Left lung (tissue), 10 donors: Measurements from ENCODE around the gene MTA1. TPM values are rescaled to one million over a fixed set of nuclear protein-coding genes. Genes with fewer than 3 reads are reported as not detected.

Experiments used
- ATAC-seq: fragments of 200-7000 bp; cut with Tn5 transposase; one replicate; pipeline ENCODE4 v1.9.1; 2020; ENCODE audit warnings: moderate library complexity
- DNase-seq, 4 donors: peaks; one replicate each; pipeline ENCODE4 v3.0.0-alpha.2; 2013 to 2020
- H3K27ac ChIP-seq, 2 donors: fragments of 200-600 bp; sonication (generic) in 1 of 2; one replicate each; pipeline versions ENCODE4 v1.5.0 to v1.8.0; 2020 to 2021
- H3K27me3 ChIP-seq, 2 donors: fragments of 200-600 bp; sonication (generic) in 1 of 2; one replicate each; pipeline versions ENCODE4 v1.5.0 to v1.8.0; 2020 to 2021
- H3K36me3 ChIP-seq, 2 donors: fragments of 200-600 bp; sonication (generic) in 1 of 2; one replicate each; pipeline versions ENCODE4 v1.5.0 to v1.8.0; 2020 to 2021
- H3K4me1 ChIP-seq, 2 donors: fragments of 200-600 bp; one replicate each; pipeline ENCODE4 v1.8.0; 2021
- H3K4me3 ChIP-seq, 2 donors: fragments of 200-600 bp; sonication (generic) in 1 of 2; one replicate each; pipeline versions ENCODE4 v1.5.0 to v1.8.0; 2020 to 2021; ENCODE audit warnings: mild to moderate bottlenecking in 1 of 2
- H3K9me3 ChIP-seq, 2 donors: fragments of 200-600 bp; sonication (generic) in 1 of 2; one replicate each; pipeline versions ENCODE4 v1.5.0 to v1.8.0; 2020 to 2021
- intact Hi-C, 2 donors: fragments of 100-400 bp; cut with DNase I; formaldehyde crosslinking; loops; one replicate each; pipeline versions ENCODE4 v1.11.2 to v1.14.2; 2022
- polyA plus RNA-seq, 6 donors: library from polyadenylated mRNA; unstranded; fragments of 120-200 nt; gene quantifications; one replicate each; pipeline ENCODE4 v1.2.1, GENCODE V29; 2013; ENCODE audit not compliant: insufficient read length in 6 of 6
- total RNA-seq, 2 donors: library from RNA; stranded (reverse); fragmentation: NEBNext Ultra II Directional; extraction: Animal tissue kit (Norgen Biotek cat#: 25700); gene quantifications; one replicate each; pipeline ENCODE4 v1.2.1, GENCODE V29; 2021
- TF ChIP-seq, protein P1 (sequence below), 2 donors: fragments of 200-600 bp; sonication (generic) in 1 of 2; IDR thresholded peaks; one replicate each; pipeline versions ENCODE4 v1.5.0 to v1.8.0; 2021; ENCODE audit warnings: antibody characterized with exemption in 2 of 2
- donor health status: DM: no; HTN: yes; CAD: no.
- donor health status: DM: no; HTN: no; CAD: no.

The MTA1 gene
- total and polyA plus RNA-seq, 8 donors: 60.6 to 165 (median 118) TPM

DNA sequence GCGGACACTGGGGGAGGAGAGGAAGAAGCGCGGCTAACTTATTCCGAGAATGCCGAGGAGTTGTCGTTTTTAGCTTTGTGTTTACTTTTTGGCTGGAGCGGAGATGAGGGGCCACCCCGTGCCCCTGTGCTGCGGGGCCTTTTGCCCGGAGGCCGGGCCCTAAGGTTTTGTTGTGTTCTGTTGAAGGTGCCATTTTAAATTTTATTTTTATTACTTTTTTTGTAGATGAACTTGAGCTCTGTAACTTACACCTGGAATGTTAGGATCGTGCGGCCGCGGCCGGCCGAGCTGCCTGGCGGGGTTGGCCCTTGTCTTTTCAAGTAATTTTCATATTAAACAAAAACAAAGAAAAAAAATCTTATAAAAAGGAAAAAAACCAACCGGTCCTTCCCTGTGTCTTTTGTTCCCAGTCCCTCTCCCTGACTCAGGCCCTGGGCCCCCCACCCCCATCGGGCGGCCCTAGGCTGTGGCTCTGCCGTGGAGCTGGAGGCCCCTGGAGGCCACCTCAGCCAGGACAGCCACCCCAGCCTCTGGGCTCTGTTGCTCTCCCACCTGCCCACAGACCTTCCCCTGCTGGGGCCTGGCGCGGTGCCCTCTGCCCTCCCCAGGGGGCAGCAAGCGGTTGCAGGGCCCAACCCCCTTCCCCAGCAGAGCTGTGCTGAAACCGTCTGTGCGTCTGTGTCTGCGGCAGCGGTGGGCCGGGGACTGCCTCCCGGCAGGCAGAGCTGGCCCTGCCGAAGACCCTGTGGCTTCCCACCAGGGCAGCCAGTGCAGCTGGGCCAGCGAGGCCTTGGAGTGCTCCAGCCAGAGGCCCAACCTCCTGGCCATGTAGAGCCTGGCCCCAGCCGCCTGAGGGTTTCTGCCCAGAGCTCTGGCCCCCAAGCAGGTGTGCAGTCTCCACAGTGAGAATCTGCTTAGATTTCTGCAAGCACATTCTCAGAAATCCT lies 51.0 kb downstream of the MTA1 start:
- no peak for DNase-seq
- peaks cover 0 to 52% of the 10 kb centered on the region in 2 donors for H3K36me3 ChIP-seq
- H3K4me3 ChIP-seq: no peak overlapping the region
- H3K9me3 ChIP-seq: no peaks in the 10 kb centered on the region
- intact Hi-C loops: no loop called here
- TF ChIP-seq, protein P1, sequence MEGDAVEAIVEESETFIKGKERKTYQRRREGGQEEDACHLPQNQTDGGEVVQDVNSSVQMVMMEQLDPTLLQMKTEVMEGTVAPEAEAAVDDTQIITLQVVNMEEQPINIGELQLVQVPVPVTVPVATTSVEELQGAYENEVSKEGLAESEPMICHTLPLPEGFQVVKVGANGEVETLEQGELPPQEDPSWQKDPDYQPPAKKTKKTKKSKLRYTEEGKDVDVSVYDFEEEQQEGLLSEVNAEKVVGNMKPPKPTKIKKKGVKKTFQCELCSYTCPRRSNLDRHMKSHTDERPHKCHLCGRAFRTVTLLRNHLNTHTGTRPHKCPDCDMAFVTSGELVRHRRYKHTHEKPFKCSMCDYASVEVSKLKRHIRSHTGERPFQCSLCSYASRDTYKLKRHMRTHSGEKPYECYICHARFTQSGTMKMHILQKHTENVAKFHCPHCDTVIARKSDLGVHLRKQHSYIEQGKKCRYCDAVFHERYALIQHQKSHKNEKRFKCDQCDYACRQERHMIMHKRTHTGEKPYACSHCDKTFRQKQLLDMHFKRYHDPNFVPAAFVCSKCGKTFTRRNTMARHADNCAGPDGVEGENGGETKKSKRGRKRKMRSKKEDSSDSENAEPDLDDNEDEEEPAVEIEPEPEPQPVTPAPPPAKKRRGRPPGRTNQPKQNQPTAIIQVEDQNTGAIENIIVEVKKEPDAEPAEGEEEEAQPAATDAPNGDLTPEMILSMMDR (IDR thresholded peaks at IDR 0.05): no peak
- H3K4me1 ChIP-seq: peaks cover 31 to 54% of the 10 kb centered on the region in 2 donors
- H3K27me3 ChIP-seq: peaks cover 0 to 31% of the 10 kb centered on the region in 2 donors
- no peak for ATAC-seq
- H3K27ac ChIP-seq: peak overlapping the region in 1 of 2 donors; percentile 28

DNA sequence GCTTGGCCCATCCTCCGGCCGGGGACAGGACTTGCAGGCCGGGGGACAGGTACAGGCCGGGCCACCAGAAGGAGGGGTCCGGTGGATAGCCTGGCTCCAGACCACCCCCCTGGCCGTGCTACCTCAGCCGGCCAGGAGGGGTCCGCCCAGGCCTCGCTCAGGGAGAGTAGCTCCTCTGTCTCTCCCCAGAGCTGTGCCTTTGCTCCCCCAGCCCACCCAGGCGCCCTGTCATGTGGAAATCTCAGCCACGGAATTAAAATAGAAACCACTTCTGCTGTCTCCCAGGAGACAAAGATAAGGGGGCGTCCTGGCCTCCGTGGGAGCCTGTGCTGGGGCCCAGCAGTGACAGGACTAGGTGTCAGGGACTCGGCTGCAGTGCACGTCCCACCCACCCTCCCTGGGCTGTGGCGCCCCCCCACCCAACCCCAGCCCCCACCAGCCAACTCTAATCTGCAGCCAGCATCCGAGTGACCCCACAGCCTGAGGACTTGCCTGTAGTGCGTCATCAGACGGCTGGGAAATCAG lies 51.7 kb downstream of the MTA1 start:
- Histone ChIP-seq H3K4me1 (peaks cover 32 to 54% of the 10 kb centered on the region in 2 donors), H3K4me3 (no peak overlapping the region), H3K27ac (peak overlapping the region in 1 of 2 donors; percentile 92), H3K36me3 (peaks cover 0 to 45% of the 10 kb centered on the region in 2 donors), H3K27me3 (peaks cover 0 to 38% of the 10 kb centered on the region in 2 donors), H3K9me3 (no peaks in the 10 kb centered on the region)
- TF ChIP-seq, protein P1 (IDR thresholded peaks at IDR 0.05): no peak
- ATAC-seq (no peak), DNase-seq (peak in 1 of 4 donors; percentile 88)
- intact Hi-C loops: no loop called here

DNA sequence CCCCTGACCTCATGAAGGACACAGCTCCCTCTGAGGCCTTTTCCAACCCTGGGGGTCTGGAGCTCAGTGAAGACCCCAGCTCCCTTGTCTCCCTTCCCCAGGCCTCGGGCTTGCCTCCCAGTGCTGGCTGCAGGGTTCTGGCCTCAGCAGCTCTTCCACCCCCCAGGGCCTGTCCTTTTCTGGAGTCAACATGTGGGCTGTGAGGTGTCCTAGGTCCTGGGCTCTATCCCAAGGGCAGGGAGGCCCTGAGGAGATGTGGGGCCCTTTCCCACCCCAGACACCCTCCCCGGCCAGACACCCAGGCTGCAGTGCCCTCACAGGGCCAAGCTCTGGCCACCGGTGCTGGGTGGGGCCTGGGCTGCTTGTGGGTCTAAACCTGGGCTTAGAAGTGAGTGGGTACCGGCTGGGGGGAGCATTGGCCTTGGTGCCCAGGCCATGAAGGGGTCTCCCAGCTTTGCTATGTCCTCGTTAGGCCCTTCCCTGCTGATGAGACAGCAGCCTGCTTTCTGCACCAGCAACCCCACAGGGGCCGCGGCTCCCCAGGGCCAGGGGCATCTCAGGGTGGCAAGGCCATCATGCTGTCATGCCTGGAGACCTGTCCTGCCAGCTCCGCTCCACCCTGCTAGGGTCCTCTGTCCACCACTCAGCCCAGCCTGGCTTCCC lies 52.3 kb downstream of the MTA1 start:
- Histone ChIP-seq H3K27ac (peak overlapping the region; percentile 84 to 92), H3K27me3 (peaks cover 0 to 44% of the 10 kb centered on the region in 2 donors), H3K4me3 (no peak overlapping the region), H3K4me1 (peaks cover 37 to 58% of the 10 kb centered on the region in 2 donors), H3K36me3 (peaks cover 0 to 39% of the 10 kb centered on the region in 2 donors), H3K9me3 (no peaks in the 10 kb centered on the region)
- intact Hi-C loops: no loop called here
- TF ChIP-seq, protein P1 (IDR thresholded peaks at IDR 0.05): no peak
- ATAC-seq: no peak
- DNase-seq: no peak

DNA sequence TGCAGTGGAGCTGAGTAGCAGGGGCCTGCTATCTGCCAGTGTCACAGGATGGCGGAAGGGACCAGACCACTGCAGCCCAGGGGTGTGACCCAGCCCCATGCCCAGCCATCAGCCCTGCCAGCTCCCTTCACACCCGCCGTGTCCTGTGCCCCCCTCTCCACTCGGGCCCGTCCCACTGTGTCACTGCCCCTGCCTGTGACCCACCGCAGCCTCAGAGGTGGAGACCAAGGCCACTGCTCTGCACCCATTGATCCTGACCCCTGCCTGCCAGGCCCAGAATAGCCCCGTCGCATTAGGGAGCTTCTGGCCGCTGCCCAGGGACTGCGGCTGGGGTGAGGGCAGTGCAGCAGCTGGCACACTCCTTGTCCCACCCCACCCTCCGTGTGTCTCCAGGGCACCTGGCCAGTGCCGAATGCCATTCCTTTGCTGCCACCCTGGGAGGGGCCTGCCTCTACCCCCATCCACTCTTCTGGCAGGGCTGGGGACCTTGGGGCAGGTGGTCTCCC lies 52.9 kb downstream of the MTA1 start:
- intact Hi-C loops: no loop called here

More for the DNA sequence above, 52.9 kb downstream of the MTA1 start:
- DNase-seq: peak in 1 of 4 donors; percentile 74
- peaks cover 0 to 33% of the 10 kb centered on the region in 2 donors for H3K36me3 ChIP-seq
- H3K9me3 ChIP-seq: no peaks in the 10 kb centered on the region
- no peak overlapping the region for H3K4me3 ChIP-seq
- peaks cover 0 to 49% of the 10 kb centered on the region in 2 donors for H3K27me3 ChIP-seq
- TF ChIP-seq, protein P1 (IDR thresholded peaks at IDR 0.05): no peak
- H3K4me1 ChIP-seq: peaks cover 41 to 62% of the 10 kb centered on the region in 2 donors
- peak; percentile 14 for ATAC-seq
- H3K27ac ChIP-seq: peak overlapping the region; percentile 84 to 92
